Activated effector memory CD4-positive, alpha-beta T cell treated with anti-CD3 and anti-CD28 coated beads, Interleukin-2, amount 50 U/mL, for 16 hours (primary cell): ENCODE data around the gene DGKH.
"Not testable (repeated sequence)": the region's sequence is repeated elsewhere in the genome, so short reads cannot be mapped to it uniquely, and the experiment has no call there.

ENCODE experiments used
- DNase-seq: peaks from one replicate; pipeline ENCODE4 v3.0.0-alpha.2; 2020

DGKH gene

GRCh38 chr13:42174344-42175162, 126.1 kb downstream of the DGKH start:
- no peak for DNase-seq

- no peak for DNase-seq
Measured at GRCh38 chr13:42176294-42176693, 127.8 kb downstream of the DGKH start.

- DNase-seq: no peak
Measured at GRCh38 chr13:42177189-42177588, 128.7 kb downstream of the DGKH start.

- DNase-seq: no peak
Measured at GRCh38 chr13:42181381-42181953, 133.0 kb downstream of the DGKH start.

- no peak for DNase-seq
Measured at GRCh38 chr13:42189061-42189460, 140.6 kb downstream of the DGKH start.

- DNase-seq: no peak
Measured at GRCh38 chr13:42190529-42190928, 142.1 kb downstream of the DGKH start.

GRCh38 chr13:42211704-42212464, 163.4 kb downstream of the DGKH start:
- DNase-seq: no peak

- no peak for DNase-seq
Measured at GRCh38 chr13:42214446-42214845, 166.0 kb downstream of the DGKH start.

- DNase-seq: no peak
Measured at GRCh38 chr13:42215578-42216421, 167.4 kb downstream of the DGKH start.

GRCh38 chr13:42216422-42216735, 167.9 kb downstream of the DGKH start:
- DNase-seq: no peak

GRCh38 chr13:42218576-42218975, 170.1 kb downstream of the DGKH start:
- no peak for DNase-seq

- no peak for DNase-seq
Measured at GRCh38 chr13:42219051-42219450, 170.6 kb downstream of the DGKH start.

GRCh38 chr13:42219876-42220275, 171.4 kb downstream of the DGKH start:
- no peak for DNase-seq

GRCh38 chr13:42221121-42221765, 172.8 kb downstream of the DGKH start:
- DNase-seq: no peak

- DNase-seq: no peak
Measured at GRCh38 chr13:42223681-42224080, 175.2 kb downstream of the DGKH start.

- no peak for DNase-seq
Measured at GRCh38 chr13:42225051-42225450, 176.6 kb downstream of the DGKH start.

GRCh38 chr13:42226759-42227158, 178.3 kb downstream of the DGKH start:
- DNase-seq: not testable (repeated sequence)

GRCh38 chr13:42228527-42228926, 180.1 kb downstream of the DGKH start:
- no peak for DNase-seq

- DNase-seq: no peak
Measured at GRCh38 chr13:42229287-42229686, 180.8 kb downstream of the DGKH start.

- DNase-seq: no peak
Measured at GRCh38 chr13:42232671-42233070, 184.2 kb downstream of the DGKH start.

- DNase-seq: no peak
Measured at GRCh38 chr13:42233726-42234125, 185.3 kb downstream of the DGKH start.

GRCh38 chr13:42239161-42239560, 190.7 kb downstream of the DGKH start:
- DNase-seq: no peak

GRCh38 chr13:42239644-42240043, 191.2 kb downstream of the DGKH start:
- no peak for DNase-seq
